ENCODE data around the gene ARRDC3. TPM values are rescaled to one million over a fixed set of nuclear protein-coding genes. Genes with fewer than 3 reads are reported as not detected.

Gene ARRDC3
- total RNA-seq, 1 experiment from 2014 or later, result 34.5 TPM

- intact Hi-C loops (cut with micrococcal nuclease; ENCODE audit: unreplicated experiment), result no loop called here
- no peaks in the 10 kb centered on the region for H3K27me3 ChIP-seq (replicated peaks; ENCODE audit: control insufficient read depth, insufficient read depth, low read length)
- no peak for TF ChIP-seq CTCF (IDR thresholded peaks at IDR 0.05; ENCODE audit: insufficient read depth in 1 of 2, low read depth in 1 of 2, low read length in 1 of 2, severe bottlenecking in 1 of 2, unreplicated experiment in 1 of 2)
- H3K36me3 Mint-ChIP-seq (ENCODE audit: insufficient read depth, unreplicated experiment), result no peaks in the 10 kb centered on the region
- BruUV-seq (replicated peaks), result no TSS peak
- DNase-seq, result no peak
- no peaks in the 10 kb centered on the region for H3K9me3 ChIP-seq
- POLR2A ChIA-PET, result no interaction called here
- CTCF ChIA-PET, result interaction anchor here (0.6 kb wide), 1 partner anchor 216 kb away, joined by 4 read pairs; no protein-coding TSS in a partner anchor
- H3K36me3 ChIP-seq (ENCODE audit: control insufficient read depth, insufficient read depth, low read length), result no peaks in the 10 kb centered on the region
- H3K9me3 Mint-ChIP-seq (ENCODE audit: unreplicated experiment), result no peaks in the 10 kb centered on the region
- no peak overlapping the region for H3K4me3 ChIP-seq (ENCODE audit: low read depth, low read length)
- H3K27ac Mint-ChIP-seq (ENCODE audit: unreplicated experiment), result no peak overlapping the region
- H3K27me3 Mint-ChIP-seq (ENCODE audit: insufficient read depth, unreplicated experiment), result no peaks in the 10 kb centered on the region
- peaks cover 9% of the 10 kb centered on the region for H3K4me1 ChIP-seq
- H3K4me1 Mint-ChIP-seq (ENCODE audit: low read depth, unreplicated experiment), result peaks cover 9% of the 10 kb centered on the region
- H3K4me3 Mint-ChIP-seq (ENCODE audit: unreplicated experiment), result no peak overlapping the region
Observed at GRCh38 chr5:91361790-91362189, 21.3 kb downstream of the ARRDC3 start.

- no peaks in the 10 kb centered on the region for H3K9me3 Mint-ChIP-seq (ENCODE audit: unreplicated experiment)
- Histone ChIP-seq H3K27me3 (replicated peaks; ENCODE audit: control insufficient read depth, insufficient read depth, low read length) (no peaks in the 10 kb centered on the region), H3K9me3 (no peaks in the 10 kb centered on the region), H3K4me3 (ENCODE audit: low read depth, low read length) (no peak overlapping the region), H3K4me1 (peaks cover 9% of the 10 kb centered on the region), H3K36me3 (ENCODE audit: control insufficient read depth, insufficient read depth, low read length) (no peaks in the 10 kb centered on the region)
- H3K36me3 Mint-ChIP-seq (ENCODE audit: insufficient read depth, unreplicated experiment), result no peaks in the 10 kb centered on the region
- H3K4me1 Mint-ChIP-seq (ENCODE audit: low read depth, unreplicated experiment), result peaks cover 14% of the 10 kb centered on the region
- POLR2A ChIA-PET, result no interaction called here
- TF ChIP-seq CTCF (IDR thresholded peaks at IDR 0.05; ENCODE audit: insufficient read depth in 1 of 2, low read depth in 1 of 2, low read length in 1 of 2, severe bottlenecking in 1 of 2, unreplicated experiment in 1 of 2), result no peak
- intact Hi-C loops (cut with micrococcal nuclease; ENCODE audit: unreplicated experiment), result no loop called here
- no peak for DNase-seq
- no peak overlapping the region for H3K27ac Mint-ChIP-seq (ENCODE audit: unreplicated experiment)
- H3K4me3 Mint-ChIP-seq (ENCODE audit: unreplicated experiment), result no peak overlapping the region
- CTCF ChIA-PET, result no interaction called here
- H3K27me3 Mint-ChIP-seq (ENCODE audit: insufficient read depth, unreplicated experiment), result no peaks in the 10 kb centered on the region
- no TSS peak for BruUV-seq (replicated peaks)
Observed at GRCh38 chr5:91361055-91361701, 21.9 kb downstream of the ARRDC3 start.

- no peak for DNase-seq
- H3K4me3 Mint-ChIP-seq (ENCODE audit: unreplicated experiment), result no peak overlapping the region
- no peak overlapping the region for H3K27ac Mint-ChIP-seq (ENCODE audit: unreplicated experiment)
- no TSS peak for BruUV-seq (replicated peaks)
- no peaks in the 10 kb centered on the region for H3K27me3 ChIP-seq (replicated peaks; ENCODE audit: control insufficient read depth, insufficient read depth, low read length)
- H3K9me3 Mint-ChIP-seq (ENCODE audit: unreplicated experiment), result no peaks in the 10 kb centered on the region
- POLR2A ChIA-PET, result no interaction called here
- H3K4me1 Mint-ChIP-seq (ENCODE audit: low read depth, unreplicated experiment), result peaks cover 16% of the 10 kb centered on the region
- TF ChIP-seq CTCF (IDR thresholded peaks at IDR 0.05; ENCODE audit: insufficient read depth in 1 of 2, low read depth in 1 of 2, low read length in 1 of 2, severe bottlenecking in 1 of 2, unreplicated experiment in 1 of 2), result no peak
- intact Hi-C loops (cut with micrococcal nuclease; ENCODE audit: unreplicated experiment), result no loop called here
- H3K4me3 ChIP-seq (ENCODE audit: low read depth, low read length), result no peak overlapping the region
- H3K36me3 Mint-ChIP-seq (ENCODE audit: insufficient read depth, unreplicated experiment), result no peaks in the 10 kb centered on the region
- CTCF ChIA-PET, result no interaction called here
- peaks cover 9% of the 10 kb centered on the region for H3K4me1 ChIP-seq
- no peaks in the 10 kb centered on the region for H3K36me3 ChIP-seq (ENCODE audit: control insufficient read depth, insufficient read depth, low read length)
- no peaks in the 10 kb centered on the region for H3K27me3 Mint-ChIP-seq (ENCODE audit: insufficient read depth, unreplicated experiment)
- no peaks in the 10 kb centered on the region for H3K9me3 ChIP-seq
Observed at GRCh38 chr5:91359962-91360609, 23.0 kb downstream of the ARRDC3 start.

All from Caco-2 (cell line).